Kidney (tissue), 14 donors: ENCODE measurements around the gene FCSK. TPM values are rescaled to one million over a fixed set of nuclear protein-coding genes. Genes with fewer than 3 reads are reported as not detected.

Experiments
- DNase-seq, 5 donors: peaks; one replicate each; pipeline ENCODE4 v3.0.0-alpha.2; 2013 to 2020
- FAIRE-seq: peaks from 2 replicates; lab custom pipeline; 2012; peaks lifted over from hg19 to GRCh38; lab: Jason Lieb, UNC
- H3K27ac ChIP-seq, 2 donors: one replicate each; pipeline ENCODE4 v1.7.0; 2013; ENCODE audit warnings: low read depth in 2 of 2, low read length in 2 of 2, inconsistent platforms in 1 of 2
- H3K27me3 ChIP-seq: one replicate; pipeline ENCODE4 v1.7.1; 2013; ENCODE audit warnings: low read length, inconsistent platforms; ENCODE audit not compliant: control insufficient read depth, insufficient read depth
- H3K36me3 ChIP-seq, 3 donors: one replicate each; pipeline versions ENCODE4 v1.7.0 to v1.7.1; 2013; ENCODE audit warnings: low read length in 3 of 3, control low read depth in 1 of 3, inconsistent platforms in 1 of 3; ENCODE audit not compliant: insufficient read depth in 3 of 3, control insufficient read depth in 2 of 3
- H3K4me1 ChIP-seq, 3 donors: one replicate each; pipeline versions ENCODE4 v1.7.0 to v1.7.1; 2013; ENCODE audit warnings: low read length in 3 of 3, inconsistent platforms in 1 of 3, low read depth in 1 of 3; ENCODE audit not compliant: control insufficient read depth in 2 of 3, insufficient read depth in 2 of 3
- H3K4me3 ChIP-seq, 3 donors: one replicate each; pipeline versions ENCODE4 v1.7.0 to v1.8.1; 2013; ENCODE audit warnings: low read length in 3 of 3, control low read depth in 1 of 3, inconsistent platforms in 1 of 3
- H3K9ac ChIP-seq, 3 donors: one replicate each; pipeline versions ENCODE4 v1.7.0 to v1.7.1; 2013; ENCODE audit warnings: low read length in 3 of 3, control low read depth in 1 of 3, inconsistent platforms in 1 of 3
- H3K9me3 ChIP-seq, 3 donors: one replicate each; pipeline versions ENCODE4 v1.7.0 to v1.7.1; 2013; ENCODE audit warnings: low read length in 3 of 3, control low read depth in 1 of 3, inconsistent platforms in 1 of 3; ENCODE audit not compliant: control insufficient read depth in 2 of 3, insufficient read depth in 1 of 3
- CTCF ChIP-seq: IDR thresholded peaks from 3 replicates; pipeline ENCODE4 v1.5.1; 2012; ENCODE audit warnings: mild to moderate bottlenecking, moderate library complexity, borderline replicate concordance; ENCODE audit not compliant: insufficient read depth; ENCODE audit errors: extremely low read depth
- intact Hi-C: fragments of 100-400 bp; cut with DNase I; formaldehyde crosslinking; loops from one replicate; pipeline ENCODE4 v1.11.1; 2022
- polyA plus RNA-seq: library from polyadenylated mRNA; stranded (reverse); fragments of 350-450 nt; fragmentation: Illumina TruSeq; extraction: RNeasy Lipid Tissue Mini Kit (QIAGEN cat#74804); gene quantifications from one replicate; pipeline ENCODE4 v1.2.3, GENCODE V29; 2014; ENCODE audit warnings: low read depth, low replicate concordance; ENCODE audit not compliant: insufficient read depth
- total RNA-seq: library from RNA; stranded (reverse); fragmentation: NEBNext Ultra II Directional; extraction: Animal tissue kit (Norgen Biotek cat#: 25700); gene quantifications from one replicate; pipeline ENCODE4 v1.2.1, GENCODE V29; 2021
- donor health status: control.
- donor health status: control.
- donor health status: control.
- donor health status: control.
- donor health status: control.
- donor health status: DM: yes; HTN: yes; CAD: no.
- donor health status: Normal renal cell carcinoma (clear cell type).

FCSK gene
- total and polyA plus RNA-seq, 2 donors from 2014 or later = 18.7 to 32.5 TPM

- intact Hi-C loops = no loop called here
- Histone ChIP-seq H3K4me1 (no peaks in the 10 kb centered on the region), H3K9me3 (no peaks in the 10 kb centered on the region), H3K27me3 (no peaks in the 10 kb centered on the region), H3K36me3 (peaks cover 0 to 14% (median 4%) of the 10 kb centered on the region in 3 donors), H3K27ac (no peak overlapping the region), H3K9ac (no peak overlapping the region), H3K4me3 (no peak overlapping the region)
- no peak for FAIRE-seq
- no peak for TF ChIP-seq CTCF
- DNase-seq = no peak
Observed at GRCh38 chr16:70465999-70466804, 11.8 kb downstream of the FCSK start.

GRCh38 chr16:70466805-70467076 is 12.3 kb downstream of the FCSK start:
- H3K36me3 ChIP-seq = peaks cover 0 to 14% (median 4%) of the 10 kb centered on the region in 3 donors
- no peak overlapping the region for H3K4me3 ChIP-seq
- no peaks in the 10 kb centered on the region for H3K27me3 ChIP-seq
- no peaks in the 10 kb centered on the region for H3K4me1 ChIP-seq
- H3K9ac ChIP-seq = no peak overlapping the region
- no peaks in the 10 kb centered on the region for H3K9me3 ChIP-seq
- intact Hi-C loops = no loop called here
- TF ChIP-seq CTCF = no peak
- FAIRE-seq (no peak), DNase-seq (peak in 1 of 5 donors; percentile 51)
- no peak overlapping the region for H3K27ac ChIP-seq

- Histone ChIP-seq H3K27me3 (no peaks in the 10 kb centered on the region), H3K4me1 (no peaks in the 10 kb centered on the region), H3K9me3 (no peaks in the 10 kb centered on the region), H3K27ac (no peak overlapping the region), H3K4me3 (no peak overlapping the region), H3K36me3 (peaks cover 0 to 14% (median 4%) of the 10 kb centered on the region in 3 donors), H3K9ac (no peak overlapping the region)
- TF ChIP-seq CTCF = no peak
- DNase-seq (no peak), FAIRE-seq (no peak)
- intact Hi-C loops = no loop called here
Observed at GRCh38 chr16:70467113-70467512, 12.7 kb downstream of the FCSK start.

- no peak for DNase-seq
- no peak for FAIRE-seq
- Histone ChIP-seq H3K4me3 (no peak overlapping the region), H3K27me3 (no peaks in the 10 kb centered on the region), H3K36me3 (peaks cover 0 to 14% (median 4%) of the 10 kb centered on the region in 3 donors), H3K9me3 (no peaks in the 10 kb centered on the region), H3K9ac (no peak overlapping the region), H3K27ac (no peak overlapping the region), H3K4me1 (no peaks in the 10 kb centered on the region)
- intact Hi-C loops = no loop called here
- TF ChIP-seq CTCF = no peak
Observed at GRCh38 chr16:70467608-70468007, 13.2 kb downstream of the FCSK start.
